Loucy (cell line): Measurements from ENCODE around the gene CELSR3.

Experiments
- H2AFZ ChIP-seq: fragments of 200-600 bp; sonication (generic); 2 replicates; pipeline ENCODE4 v1.6.0; 2016; ENCODE audit warnings: antibody characterized with exemption, mild to moderate bottlenecking, low read length, moderate library complexity
- H3F3A ChIP-seq: fragments of 200-600 bp; 2 replicates; pipeline ENCODE4 v1.6.0; 2016; ENCODE audit warnings: antibody characterized with exemption, low read depth, mild to moderate bottlenecking
- H3K27me3 ChIP-seq: fragments of 200-600 bp; sonication (generic); 2 replicates; pipeline ENCODE4 v1.6.1; 2014; ENCODE audit warnings: low read length, mild to moderate bottlenecking; ENCODE audit not compliant: insufficient read depth, poor library complexity, severe bottlenecking
- H3K36me3 ChIP-seq: fragments of 200-600 bp; sonication (generic); 2 replicates; pipeline ENCODE4 v1.6.1; 2016; ENCODE audit warnings: low read length; ENCODE audit not compliant: insufficient read depth
- H3K4me1 ChIP-seq: fragments of 200-600 bp; sonication (generic); 2 replicates; pipeline ENCODE4 v1.5.1; 2014; ENCODE audit warnings: low read length, mild to moderate bottlenecking; ENCODE audit not compliant: insufficient read depth, poor library complexity, severe bottlenecking
- H3K4me2 ChIP-seq: fragments of 200-600 bp; sonication (generic); 2 replicates; pipeline ENCODE4 v1.6.0; 2014; ENCODE audit warnings: antibody characterized with exemption, low read length, low read depth, mild to moderate bottlenecking; ENCODE audit not compliant: poor library complexity, severe bottlenecking
- H3K4me3 ChIP-seq: fragments of 200-600 bp; sonication (generic); 2 replicates; pipeline ENCODE4 v1.5.1; 2014; ENCODE audit warnings: low read length, mild to moderate bottlenecking, mixed read lengths; ENCODE audit not compliant: poor library complexity, severe bottlenecking
- H3K79me2 ChIP-seq: fragments of 200-600 bp; sonication (generic); 2 replicates; pipeline ENCODE4 v1.6.1; 2014; ENCODE audit warnings: low read length; ENCODE audit not compliant: insufficient read depth
- H3K9ac ChIP-seq: fragments of 200-600 bp; sonication (generic); 2 replicates; pipeline ENCODE4 v1.6.0; 2014; ENCODE audit warnings: mild to moderate bottlenecking, low read depth, low read length, moderate library complexity; ENCODE audit not compliant: poor library complexity, severe bottlenecking
- H3K9me2 ChIP-seq: fragments of 200-600 bp; sonication (generic); replicated peaks from 2 replicates; pipeline ENCODE4 v1.6.1; 2016; ENCODE audit warnings: low read depth, low read length, mixed read lengths
- H3K9me3 ChIP-seq: fragments of 200-600 bp; sonication (generic); 2 replicates; pipeline ENCODE4 v1.6.1; 2014; ENCODE audit warnings: mild to moderate bottlenecking, antibody characterized with exemption, low read length, low read depth; ENCODE audit not compliant: insufficient read depth
- H4K20me1 ChIP-seq: fragments of 200-600 bp; sonication (generic); 2 replicates; pipeline ENCODE4 v1.6.0; 2014; ENCODE audit warnings: antibody characterized with exemption, low read length, mild to moderate bottlenecking; ENCODE audit not compliant: insufficient read depth, poor library complexity, severe bottlenecking
- CTCF ChIP-seq: fragments of 200-600 bp; sonication (generic); conservative IDR thresholded peaks from 2 replicates; pipeline ENCODE4 v1.5.1; 2014; ENCODE audit warnings: mild to moderate bottlenecking, antibody characterized with exemption, low read length
- EZH2phosphoT487 ChIP-seq: fragments of 200-600 bp; IDR thresholded peaks from 2 replicates; pipeline ENCODE4 v1.6.1; 2018; ENCODE audit warnings: antibody characterized with exemption, mild to moderate bottlenecking, moderate library complexity, borderline replicate concordance

CELSR3 gene

GRCh38 chr3:48630407-48630806 is 32.3 kb downstream of the CELSR3 start:
- Histone ChIP-seq H3K9me2 (no peaks in the 10 kb centered on the region), H3K79me2 (peaks cover 35% of the 10 kb centered on the region), H3F3A (no peaks in the 10 kb centered on the region), H3K27me3 (no peaks in the 10 kb centered on the region), H3K4me1 (peaks cover 13% of the 10 kb centered on the region), H3K4me3 (no peak overlapping the region), H4K20me1 (peaks cover 18% of the 10 kb centered on the region), H2AFZ (no peak overlapping the region), H3K9me3 (no peaks in the 10 kb centered on the region), H3K9ac (no peak overlapping the region), H3K36me3 (peaks cover 47% of the 10 kb centered on the region; the same call in 1 of the 2 replicates), H3K4me2 (no peak overlapping the region)
- no peak for TF ChIP-seq EZH2phosphoT487
- TF ChIP-seq CTCF = no peak

DNA sequence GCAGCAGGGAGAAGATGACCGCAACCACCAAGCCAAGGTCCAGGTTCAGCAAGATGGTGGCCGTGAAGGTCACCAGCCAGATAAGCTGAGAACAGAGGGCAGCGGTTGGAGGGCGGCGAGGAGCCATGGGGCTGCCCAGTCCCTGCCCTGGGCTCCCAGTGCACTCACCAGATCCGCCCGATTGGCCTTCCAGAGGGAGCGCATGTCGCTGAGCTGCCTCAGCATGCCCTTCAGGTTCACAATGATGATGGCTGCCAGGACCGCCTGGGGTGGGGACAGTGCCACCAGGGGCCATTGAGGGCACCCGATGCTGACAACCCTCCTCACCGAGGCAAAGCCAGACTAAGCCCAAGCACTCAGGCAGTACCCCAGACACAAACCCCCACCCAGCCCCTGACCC is 32.8 kb downstream of the CELSR3 start:
- no peak overlapping the region for H2AFZ ChIP-seq
- TF ChIP-seq EZH2phosphoT487 (no peak), CTCF (no peak)
- H3K9ac ChIP-seq = no peak overlapping the region
- H3F3A ChIP-seq = no peaks in the 10 kb centered on the region
- no peaks in the 10 kb centered on the region for H3K9me2 ChIP-seq
- H3K36me3 ChIP-seq = peaks cover 47% of the 10 kb centered on the region; the same call in 1 of the 2 replicates
- H3K4me3 ChIP-seq = no peak overlapping the region
- peaks cover 18% of the 10 kb centered on the region for H4K20me1 ChIP-seq
- H3K4me2 ChIP-seq = no peak overlapping the region
- no peaks in the 10 kb centered on the region for H3K9me3 ChIP-seq
- peaks cover 31% of the 10 kb centered on the region for H3K79me2 ChIP-seq
- H3K27me3 ChIP-seq = no peaks in the 10 kb centered on the region
- H3K4me1 ChIP-seq = peaks cover 18% of the 10 kb centered on the region

DNA sequence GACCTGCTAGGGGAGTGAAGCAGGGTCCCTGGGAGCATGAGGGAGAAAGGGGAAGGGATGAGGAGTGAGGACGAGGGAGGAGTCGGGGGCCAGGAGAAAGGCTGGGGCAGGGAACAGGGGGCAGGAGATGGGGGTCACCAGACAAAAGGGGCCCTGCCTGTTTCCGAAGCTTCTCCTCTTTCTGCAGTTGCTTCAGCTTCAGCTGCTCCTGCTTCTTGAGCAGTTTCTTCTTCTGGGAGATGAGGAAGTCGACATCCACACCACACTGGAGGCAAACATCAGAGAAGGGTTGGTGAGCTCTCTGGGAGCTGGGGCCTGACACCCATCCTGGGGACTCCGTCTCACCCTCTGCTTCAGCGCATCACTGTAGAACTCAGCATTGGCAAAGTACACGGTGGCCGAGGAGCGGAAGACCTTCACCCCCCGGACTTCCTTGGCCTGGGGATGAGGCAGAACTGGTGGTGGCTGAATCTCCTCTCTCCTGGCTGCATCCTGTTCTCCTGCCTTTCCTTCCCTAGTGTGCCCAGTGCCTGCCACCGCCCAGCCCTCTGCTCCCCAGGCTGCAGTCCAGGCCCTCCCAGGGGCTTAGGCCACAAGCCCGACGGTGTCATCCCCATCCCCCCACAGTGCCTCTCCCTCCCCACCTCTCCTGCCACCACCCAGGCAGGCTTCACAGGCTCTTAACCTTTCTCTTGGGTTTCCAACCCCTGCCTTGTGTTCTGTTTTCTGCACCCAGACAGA is 34.2 kb downstream of the CELSR3 start:
- Histone ChIP-seq H3K4me3 (no peak overlapping the region), H3K27me3 (no peaks in the 10 kb centered on the region), H3K9ac (no peak overlapping the region), H4K20me1 (peaks cover 4% of the 10 kb centered on the region), H3K79me2 (peaks cover 17% of the 10 kb centered on the region; the same call in 1 of the 2 replicates), H3K9me2 (no peaks in the 10 kb centered on the region), H3K4me1 (peaks cover 19% of the 10 kb centered on the region), H3K4me2 (no peak overlapping the region), H2AFZ (no peak overlapping the region), H3K36me3 (peaks cover 47% of the 10 kb centered on the region; the same call in 1 of the 2 replicates), H3F3A (no peaks in the 10 kb centered on the region), H3K9me3 (no peaks in the 10 kb centered on the region)
- TF ChIP-seq CTCF (no peak), EZH2phosphoT487 (no peak)
